SH-SY5Y (cell line): ENCODE measurements around the gene CREB3L2.

Experiments
- GATA2 ChIP-seq: IDR thresholded peaks from 2 replicates; pipeline ENCODE4 v1.6.1; 2011; ENCODE audit warnings: mild to moderate bottlenecking, low read depth, low read length
- GATA3 ChIP-seq: IDR thresholded peaks from 2 replicates; pipeline ENCODE4 v1.6.1; 2011; ENCODE audit warnings: low read depth, mild to moderate bottlenecking, low read length, moderate library complexity

DNA sequence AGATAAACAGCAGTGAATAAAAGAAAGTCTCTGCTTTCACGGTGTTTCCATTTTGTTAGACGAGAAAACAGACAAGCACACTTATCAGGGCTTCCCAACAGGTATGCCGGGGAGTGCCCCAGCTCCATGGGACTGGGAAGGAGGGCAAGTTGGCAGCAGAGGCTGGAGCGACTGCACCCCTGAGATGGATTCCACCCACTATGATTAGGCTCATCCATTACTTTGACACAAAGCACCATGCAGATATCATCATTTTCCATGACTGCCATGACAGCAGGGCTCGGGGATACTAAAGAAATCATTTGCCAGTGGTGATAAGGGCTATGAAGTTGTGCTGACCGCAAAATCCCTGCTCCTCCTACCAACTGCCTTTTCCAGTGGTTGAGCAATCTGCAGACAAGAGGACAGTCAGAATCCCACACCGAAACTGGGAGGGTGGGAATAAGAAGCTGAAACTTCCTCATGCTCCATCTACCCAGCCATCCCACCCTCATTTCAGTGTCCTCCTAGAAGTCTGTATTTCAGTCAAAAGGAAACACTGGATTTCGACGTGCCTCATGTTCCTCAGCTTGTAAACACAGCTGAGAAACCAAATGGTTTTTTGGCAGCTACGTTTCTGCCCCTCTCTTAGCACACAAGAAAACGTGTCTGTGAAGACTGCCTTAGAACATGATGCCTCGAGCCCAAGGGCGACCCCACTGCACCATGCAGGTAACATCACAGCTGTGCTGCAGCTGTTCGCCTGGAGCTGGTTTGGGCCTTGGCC, 15.5 kb downstream of the CREB3L2 start:
- TF ChIP-seq GATA3 (no peak), GATA2 (no peak)
